HG02981 (cell line): ENCODE measurements around the gene DAAM2.

Experiments
- ATAC-seq: cut with Tn5 transposase; IDR thresholded peaks from one replicate; pipeline ENCODE4 v1.9.1; 2021; ENCODE audit warnings: mild to moderate bottlenecking, moderate library complexity; ENCODE audit not compliant: unreplicated experiment

Gene DAAM2

DNA sequence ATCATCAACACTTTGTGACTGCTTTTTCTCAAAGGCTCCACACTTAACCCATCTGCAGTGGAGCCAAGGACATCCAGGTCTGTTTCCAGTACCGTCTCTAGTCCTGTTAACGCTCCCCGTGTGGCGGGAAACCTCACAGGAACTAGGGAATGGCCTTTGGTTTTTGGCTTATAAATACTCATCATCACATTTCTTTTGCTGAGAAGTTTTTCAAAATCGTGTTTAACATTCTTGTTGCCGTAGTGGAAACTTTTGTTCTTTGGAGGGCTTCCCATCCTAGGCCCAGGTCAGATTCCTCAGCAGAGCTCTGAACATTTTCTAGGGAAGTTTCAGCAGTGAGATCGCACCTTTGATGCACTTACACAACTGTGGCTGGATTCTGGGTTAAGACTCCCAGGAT is 24.6 kb downstream of the DAAM2 start:
- no peak for ATAC-seq

DNA sequence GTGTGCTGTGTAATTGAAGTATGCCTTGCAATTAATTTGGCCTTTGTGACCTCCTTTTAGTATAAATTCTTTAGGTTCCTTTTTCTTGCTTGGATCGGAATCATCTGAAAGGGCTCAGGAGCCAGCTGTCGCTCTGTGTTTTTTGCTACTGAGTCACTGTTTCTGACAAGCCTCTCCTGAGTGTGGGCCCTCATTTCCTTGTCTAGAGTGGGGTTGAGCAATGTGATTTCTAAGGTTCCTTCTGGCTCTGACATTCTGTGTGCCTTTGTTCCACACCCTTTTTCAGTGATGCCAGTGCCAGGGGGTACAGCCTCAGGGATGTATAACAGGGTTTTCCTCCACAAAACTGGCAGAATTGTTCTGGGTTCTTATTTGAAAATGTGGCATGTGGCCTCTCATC is 26.5 kb downstream of the DAAM2 start:
- no peak for ATAC-seq

DNA sequence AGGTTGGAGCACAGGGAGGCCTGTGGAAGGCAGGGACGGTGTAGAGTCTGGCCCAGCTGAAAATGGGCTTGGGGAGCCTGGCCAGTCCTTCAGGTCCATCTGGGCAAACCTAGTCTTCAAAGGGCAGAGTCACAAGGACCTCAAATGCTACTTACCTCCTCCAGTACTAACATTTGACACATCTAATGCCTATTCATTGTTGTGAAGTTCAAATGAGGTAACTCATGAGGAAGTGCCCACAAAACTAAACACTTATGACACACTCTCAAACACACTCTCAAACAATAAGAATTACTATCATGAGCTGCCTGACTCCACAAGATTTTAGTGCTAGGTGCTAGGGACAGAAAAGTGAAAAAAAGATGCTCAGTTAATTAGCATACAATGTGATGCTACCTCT is 27.1 kb downstream of the DAAM2 start:
- no peak for ATAC-seq

DNA sequence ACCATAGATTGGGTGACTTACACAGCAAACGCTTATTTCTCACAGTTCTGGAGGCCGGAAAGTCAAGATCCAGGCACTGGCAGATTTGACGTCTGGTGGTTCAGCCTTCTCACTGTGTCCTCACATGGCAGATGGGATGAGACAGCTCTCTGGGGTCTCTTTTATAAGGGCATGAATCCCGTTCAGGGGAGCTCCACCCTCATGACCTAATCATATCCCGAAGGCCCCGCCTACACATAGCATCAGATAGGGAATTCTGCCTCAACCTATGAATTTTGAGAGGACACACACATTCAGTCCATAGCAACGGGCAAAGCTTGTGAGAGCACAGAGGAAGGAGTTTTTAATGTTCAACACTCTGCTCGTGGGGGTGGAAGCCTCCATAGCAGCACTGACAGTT is 27.5 kb downstream of the DAAM2 start:
- no peak for ATAC-seq

DNA sequence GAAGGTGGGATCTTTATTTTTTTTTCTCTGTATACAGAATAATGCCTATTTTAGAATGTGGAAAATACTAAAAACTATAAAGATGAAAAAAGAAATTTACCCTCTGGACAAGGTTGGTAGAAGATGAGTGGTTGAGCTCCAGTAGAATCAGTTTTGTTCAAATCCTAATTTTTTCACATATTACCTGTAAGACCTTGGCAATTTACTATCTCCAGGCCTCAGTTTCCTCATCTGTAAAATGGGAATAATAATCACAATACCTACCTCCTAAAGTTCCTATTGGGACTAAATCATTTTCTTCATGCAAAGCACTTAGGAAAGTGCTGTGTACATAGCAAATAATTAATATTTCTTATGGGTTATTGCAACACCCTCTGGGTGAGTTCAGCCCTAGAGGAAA is 28.4 kb downstream of the DAAM2 start:
- no peak for ATAC-seq

DNA sequence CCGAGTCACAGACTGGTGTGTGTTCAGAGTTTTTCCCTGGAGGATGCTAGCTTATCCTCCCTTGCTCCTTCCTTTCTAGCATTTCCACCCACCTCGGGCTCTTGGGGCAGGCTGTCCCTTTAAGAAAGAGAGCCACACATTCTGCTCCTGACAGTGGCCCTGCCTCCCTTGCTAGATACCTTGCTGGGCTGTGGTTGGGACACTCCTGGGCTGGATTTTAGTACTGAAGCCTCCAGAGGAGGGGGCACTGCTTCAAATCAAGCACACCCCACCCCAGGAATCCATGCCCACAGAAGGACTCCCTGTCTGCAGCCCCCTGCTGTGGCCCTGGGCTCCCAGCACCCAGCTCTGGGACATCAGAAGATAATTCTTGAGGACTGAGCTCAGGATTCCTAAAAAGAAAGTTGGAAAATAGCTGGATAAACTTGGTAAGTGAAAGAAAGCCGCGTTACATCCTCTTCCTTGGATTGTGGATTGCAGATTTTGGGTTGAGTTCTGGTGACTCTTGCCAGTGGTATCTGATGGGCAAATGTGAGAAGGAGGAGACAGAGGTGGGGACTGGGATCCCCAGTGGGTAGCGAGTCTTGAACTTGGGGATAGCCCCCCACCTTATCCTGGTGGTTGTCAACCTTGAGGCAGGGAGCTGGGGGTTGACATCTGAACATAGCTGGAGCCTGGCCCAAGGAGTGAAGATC is 29.0 kb downstream of the DAAM2 start:
- ATAC-seq, result no peak

DNA sequence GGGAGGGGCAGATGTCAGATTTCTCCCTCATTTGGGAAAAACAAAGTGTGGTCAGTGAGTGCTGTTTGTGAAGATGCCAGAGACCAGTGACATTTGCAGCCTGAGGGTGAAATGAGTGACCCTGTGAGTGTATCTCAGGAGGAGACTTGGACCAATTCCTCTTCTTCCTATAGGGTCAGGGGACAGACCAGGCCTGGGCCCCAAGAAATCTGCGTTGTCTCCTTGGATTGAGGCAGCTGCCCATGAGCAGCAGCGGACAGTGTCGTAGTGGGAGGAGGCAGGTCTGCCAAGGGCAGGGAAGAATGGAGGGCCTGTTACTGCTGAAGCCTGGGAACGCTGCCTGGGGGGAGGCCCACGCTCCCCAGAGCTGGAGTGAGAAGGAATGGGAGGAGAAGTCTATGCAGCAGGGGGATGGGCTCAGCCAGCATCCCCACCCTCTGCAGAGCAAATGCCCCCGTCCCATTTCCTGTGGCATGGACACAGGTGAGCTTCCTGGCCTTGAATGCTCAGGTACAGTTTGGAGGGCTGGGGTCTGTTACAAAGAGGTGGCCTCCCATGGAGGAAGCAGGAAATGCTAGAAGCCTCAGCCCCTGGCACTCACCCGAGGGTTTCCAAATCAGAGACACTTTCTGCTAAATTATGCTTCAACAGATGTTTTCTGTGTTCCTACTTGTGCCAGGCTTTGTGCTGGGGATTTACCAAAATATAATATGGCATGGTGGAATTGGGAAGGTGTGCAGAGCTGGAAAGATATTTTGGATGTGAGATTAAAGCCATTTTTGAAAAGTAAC is 29.8 kb downstream of the DAAM2 start:
- no peak for ATAC-seq

DNA sequence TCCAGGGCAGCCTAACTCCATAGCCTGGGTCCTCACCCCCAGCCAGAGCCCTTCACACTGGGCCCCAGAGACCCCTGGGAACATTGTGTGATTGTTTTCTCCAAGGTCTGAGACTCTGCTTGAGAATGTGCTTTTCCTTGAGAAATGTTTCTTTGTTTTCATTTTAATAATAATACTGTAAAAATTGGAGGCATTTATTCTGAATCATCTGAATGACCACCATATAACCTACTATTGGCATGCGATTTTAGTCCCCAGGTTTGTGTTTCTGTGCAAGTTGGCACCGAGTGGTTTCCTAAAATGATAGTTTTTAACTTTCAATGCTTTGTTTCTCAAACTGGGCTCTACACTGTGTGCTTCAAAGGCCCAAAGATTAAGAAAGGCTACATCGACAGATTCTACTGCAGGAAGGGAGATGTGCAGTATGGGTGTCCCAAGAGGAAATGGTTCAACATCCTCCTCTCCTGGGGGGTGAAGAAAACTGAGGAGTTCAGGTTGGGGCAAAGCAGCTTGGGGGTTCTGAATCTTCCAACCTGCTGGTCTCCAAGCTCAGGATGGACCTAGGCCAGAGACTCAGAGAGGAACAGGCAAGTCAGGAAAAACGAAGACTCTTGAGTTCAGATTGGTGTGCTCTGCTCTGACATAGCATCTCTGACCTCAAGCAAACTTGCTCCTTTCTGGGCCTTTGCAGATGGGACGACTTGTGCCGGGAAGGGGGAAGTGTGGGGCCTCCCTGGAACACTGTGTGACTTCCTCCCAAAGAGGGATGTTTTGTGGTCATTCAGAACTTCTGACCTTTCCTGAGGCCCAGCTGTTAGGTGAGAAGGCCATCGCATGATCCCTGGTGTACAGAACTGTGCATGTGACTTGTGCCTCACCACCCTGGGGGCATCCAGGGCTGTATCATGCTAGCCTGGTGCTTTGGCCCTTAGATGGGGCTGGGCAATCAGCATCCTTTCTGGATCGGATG is 31.0 kb downstream of the DAAM2 start:
- ATAC-seq, result no peak

DNA sequence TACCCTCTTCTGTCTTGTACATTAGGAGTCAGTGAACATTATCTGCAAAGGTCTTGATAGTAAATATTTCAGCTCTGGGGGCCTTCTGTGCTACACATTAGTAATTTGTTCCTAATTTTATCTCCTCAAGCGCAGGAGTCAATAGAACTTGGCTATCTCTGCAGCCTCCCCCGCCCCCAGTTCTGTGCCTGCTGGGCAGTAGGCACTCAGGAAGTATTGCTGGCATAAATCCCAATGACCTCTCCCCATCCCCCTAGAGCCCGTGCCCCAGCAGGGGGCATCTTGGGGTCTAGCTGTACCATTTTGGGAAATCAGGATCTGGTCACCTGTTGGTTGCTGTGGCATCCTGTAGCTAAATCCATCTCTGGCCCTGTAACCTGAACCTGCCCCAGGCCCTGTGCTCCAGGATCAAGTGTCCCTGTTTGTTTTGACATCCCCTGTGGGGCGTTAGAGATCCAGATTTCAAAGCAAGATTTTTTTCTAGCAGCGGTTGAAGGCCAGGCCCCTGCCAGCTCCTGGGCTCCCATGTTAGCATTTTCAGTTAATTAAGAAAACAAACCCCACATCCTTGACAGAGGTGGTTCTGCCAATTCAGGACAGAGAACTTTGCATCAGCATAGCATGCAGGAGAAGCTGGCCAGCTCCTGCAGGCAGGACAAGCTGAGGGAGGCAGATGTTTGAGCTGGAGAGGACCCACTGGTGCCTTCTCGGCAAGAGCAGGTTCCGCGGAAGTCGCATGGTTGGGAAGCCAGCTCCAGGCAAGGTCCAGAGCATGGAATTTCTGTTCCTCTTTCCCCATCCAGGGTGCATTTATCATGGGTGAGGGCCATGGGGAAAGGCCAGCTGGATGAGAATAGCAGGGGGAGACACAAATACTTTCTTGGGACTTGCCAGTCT is 32.1 kb downstream of the DAAM2 start:
- ATAC-seq, result no peak

DNA sequence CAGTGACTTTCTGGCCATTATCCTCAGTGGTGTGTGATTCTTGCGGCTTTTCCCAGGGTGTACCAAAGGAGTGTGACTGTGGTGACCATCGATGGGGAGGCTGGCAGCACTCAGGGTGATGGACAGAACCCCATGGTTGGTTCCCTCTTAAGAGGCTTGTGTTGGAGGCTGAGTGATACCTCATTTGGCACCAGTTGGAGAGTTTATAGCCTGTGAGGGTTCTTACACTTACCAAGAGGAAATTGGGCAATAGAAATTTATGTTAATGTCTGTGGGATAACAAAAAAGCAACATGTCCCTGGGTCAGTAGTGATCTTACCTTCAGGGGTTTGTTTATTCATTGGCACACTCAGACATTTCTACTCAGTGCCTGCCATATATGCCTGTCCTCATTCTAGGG is 37.2 kb downstream of the DAAM2 start:
- no peak for ATAC-seq

DNA sequence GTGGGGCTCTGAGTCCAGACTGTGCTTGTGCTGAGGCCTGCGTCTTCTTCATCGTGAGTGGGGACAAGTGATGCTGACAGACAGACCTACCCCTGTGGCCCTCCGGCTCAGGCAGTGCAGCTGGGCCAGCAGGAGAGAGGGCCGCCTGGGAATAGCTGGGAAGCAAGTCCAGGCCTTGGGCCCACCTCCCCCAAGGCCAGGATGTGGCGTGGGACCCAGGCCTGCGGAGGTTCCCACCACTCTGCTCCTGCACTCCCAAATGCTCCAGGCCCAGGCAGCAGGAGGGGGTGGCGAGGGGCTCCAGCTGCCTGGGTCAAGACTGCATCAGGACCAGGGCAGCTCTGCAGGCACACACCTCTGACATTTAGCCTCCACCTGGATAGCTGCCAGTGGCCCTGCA is 38.3 kb downstream of the DAAM2 start:
- ATAC-seq, result no peak

DNA sequence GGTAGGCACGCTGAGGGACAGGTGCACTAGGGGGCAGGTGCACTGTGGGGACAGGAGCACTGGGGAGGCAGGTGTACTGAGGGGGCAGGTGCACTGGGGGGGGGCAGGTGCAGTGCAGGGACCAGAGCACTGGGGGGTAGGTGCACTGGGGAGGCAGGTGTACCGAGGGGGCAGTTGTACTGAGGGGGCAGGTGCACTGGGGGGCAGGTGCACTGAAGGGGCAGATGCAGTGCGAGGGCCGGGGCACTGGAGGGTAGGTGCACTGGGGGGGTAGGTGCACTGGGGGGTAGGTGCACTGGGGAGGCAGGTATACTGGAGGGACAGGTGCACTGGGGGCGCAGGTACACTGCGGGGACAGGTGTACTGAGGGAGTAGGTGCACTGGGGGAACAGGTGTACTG is 39.5 kb downstream of the DAAM2 start:
- no peak for ATAC-seq

DNA sequence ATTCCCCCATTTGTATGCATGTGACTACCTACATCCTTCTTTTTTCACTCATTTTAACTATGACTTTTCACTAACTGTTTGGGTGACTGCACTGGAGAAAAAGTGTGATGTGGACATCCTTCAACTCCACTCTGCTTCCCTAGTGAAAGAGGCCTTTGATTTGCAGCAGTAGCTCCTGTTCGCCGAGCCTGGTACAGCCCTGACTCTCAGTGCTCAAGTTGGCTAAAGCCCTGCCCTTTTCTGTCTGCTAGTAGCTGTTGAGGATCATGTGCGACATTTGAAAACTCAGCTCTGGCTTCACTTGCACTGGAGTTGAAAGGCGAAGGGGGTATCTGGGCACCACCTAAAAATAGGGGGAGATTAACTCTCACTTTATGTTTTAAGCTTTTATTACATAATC is 42.1 kb downstream of the DAAM2 start:
- ATAC-seq, result no peak

DNA sequence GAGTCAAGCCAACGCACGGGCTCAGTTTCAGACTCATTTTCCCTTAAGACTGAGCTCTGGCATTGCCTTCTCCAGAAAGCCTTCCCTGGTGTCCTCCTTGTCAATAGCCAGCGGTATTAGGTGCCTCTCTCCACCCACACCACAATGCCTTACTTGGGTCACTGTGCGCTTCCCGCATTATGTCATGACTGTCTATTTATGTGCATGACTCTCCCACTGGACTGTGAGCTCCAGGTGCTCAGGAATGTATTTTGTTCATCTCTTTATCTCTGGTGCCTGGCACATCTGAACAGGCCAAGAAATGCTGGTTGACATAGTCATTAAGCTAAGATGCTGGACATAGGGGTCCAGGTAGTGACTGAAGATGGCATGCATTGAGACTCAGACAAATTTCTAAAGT is 42.7 kb downstream of the DAAM2 start:
- no peak for ATAC-seq

DNA sequence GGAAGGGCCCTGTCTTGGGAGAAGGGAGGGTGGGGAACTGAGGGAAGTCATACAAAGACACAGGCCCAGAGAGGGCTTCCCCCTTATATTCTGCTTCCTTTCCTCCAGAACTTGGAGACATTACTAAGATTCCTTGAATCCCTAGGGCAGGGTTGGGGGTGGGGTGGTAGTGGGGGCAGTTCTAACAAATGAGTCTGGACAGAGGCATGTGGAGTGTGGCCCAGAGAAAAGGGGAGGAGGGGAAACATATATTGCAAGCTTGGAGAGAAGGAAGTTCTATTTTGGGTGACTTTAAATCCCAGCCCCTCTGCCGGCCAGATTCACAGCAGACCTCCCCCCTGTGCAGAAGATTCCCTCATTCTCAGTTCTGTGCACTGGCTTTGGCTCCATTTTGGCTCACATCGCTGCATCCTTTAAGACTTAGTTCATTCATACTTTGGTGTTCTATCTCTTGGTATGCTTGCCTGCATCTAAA is 43.7 kb downstream of the DAAM2 start:
- no peak for ATAC-seq

DNA sequence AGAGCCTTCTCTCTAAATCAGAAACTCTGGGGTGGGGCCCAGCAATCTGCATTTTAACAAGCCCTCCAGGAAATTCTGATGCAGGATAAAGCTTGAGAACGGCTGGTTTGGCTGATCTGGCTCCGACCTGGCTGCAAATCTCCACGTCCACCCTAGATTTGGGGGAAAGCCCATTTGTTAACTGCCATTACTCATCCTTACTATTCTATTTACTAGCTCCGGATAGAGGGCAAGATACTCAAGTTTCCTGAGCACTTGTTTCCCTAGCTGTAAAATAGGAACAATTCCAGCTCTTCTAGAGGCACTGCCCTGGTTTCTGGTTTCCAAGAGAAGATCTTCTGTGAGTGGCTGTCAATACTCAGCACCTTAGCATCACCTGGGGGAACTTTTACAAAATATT is 44.4 kb downstream of the DAAM2 start:
- no peak for ATAC-seq

DNA sequence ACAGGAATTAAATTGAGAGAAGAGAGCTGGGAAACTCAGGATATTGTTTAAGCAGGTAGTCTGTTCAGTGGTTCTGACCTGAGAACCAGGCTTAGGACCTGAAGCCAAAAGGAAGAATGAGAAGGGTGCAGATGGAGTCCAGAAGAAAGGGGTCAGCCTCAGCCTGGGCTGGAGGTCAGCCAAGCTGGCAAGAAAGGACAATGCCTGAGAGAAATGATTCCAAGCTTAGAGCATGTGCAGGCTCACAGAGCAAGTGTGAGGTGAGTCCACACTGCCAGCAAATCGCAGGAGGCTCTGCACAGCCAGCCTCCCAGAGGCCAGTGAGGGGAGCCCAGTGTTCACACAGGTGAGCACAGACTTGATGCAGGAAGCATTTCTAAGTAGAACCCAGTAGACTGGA is 47.3 kb downstream of the DAAM2 start:
- ATAC-seq, result no peak

DNA sequence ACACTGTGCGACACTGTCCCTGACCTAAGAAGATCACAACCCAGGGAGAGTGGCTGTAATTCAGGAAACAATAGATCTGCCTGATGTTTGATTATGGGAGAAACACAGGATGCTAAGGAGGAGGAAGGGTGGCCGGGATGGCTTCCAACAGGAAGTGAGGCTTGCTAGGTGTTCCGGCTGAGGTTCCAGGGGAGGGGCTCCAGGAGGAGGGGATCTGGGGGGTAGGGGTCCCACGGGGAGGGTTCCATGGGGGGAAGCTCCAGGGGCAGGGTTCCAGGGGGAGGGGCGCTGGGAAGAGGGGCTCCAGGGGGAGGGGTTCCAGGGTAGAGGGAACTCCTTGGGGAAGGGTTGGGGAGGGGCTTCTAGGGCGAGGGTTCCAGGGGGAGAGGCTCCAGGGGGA is 48.6 kb downstream of the DAAM2 start:
- ATAC-seq, result no peak

DNA sequence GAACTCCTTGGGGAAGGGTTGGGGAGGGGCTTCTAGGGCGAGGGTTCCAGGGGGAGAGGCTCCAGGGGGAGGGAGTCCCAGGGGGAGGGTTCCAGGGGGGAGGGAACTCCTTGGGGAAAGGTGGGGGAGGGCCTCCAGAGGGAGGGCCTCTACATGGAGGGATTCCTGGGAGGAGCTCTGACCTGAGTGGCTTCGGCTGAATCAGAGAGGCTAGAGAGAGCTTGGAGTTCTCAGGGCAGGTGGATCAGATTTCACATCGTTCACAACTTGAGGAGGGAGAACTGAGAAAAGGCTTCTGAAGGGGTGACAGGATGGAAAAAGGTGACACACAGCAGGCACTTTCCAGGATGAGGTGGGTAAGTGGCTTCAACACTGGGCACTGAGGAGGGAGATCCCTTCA is 49.1 kb downstream of the DAAM2 start:
- no peak for ATAC-seq

DNA sequence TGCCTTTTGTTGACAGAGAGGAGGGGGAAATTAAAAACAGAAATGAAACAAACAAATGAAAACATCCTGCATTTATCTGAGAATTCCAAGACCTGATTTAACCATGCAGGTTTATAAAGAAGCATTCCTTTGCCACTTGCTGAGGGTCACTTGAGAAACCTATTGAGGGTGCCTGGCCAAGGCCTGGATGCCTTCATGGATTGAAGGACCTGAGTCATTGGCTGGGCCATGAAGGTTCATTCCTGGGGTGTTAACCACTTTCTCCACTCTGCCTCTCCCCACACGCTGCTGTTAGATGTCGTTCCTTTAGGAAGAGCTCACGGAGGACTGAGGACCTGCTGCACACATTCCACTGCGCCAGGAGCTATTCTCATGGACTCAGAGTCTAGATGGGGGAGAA is 49.7 kb downstream of the DAAM2 start:
- ATAC-seq, result no peak
